COLO668 (cell line): ENCODE measurements around the gene DLG2.

Source experiments
- DNase-seq: peaks from one replicate; lab custom pipeline; 2025; ENCODE audit not compliant: unreplicated experiment; lab: John Stamatoyannopoulos, UW

Gene DLG2

DNA sequence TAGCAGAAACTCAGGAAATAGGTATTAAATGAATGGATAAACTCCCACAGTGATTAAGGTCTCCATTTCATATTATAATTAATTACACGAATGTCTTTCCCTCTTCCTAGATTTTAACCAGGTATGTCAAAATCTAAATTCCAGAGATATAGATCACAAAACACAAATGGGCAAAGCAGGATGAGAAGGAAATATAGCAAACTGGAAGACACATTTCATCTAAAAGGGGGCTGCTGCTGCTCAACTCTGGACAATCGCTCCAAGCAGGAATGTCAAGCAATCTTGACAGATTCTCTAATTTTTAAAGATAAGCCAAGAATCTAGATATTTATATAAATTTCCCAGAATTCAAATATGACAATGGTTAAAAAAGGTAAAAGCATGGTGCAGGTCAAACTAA lies 1786.8 kb downstream of the DLG2 start:
- DNase-seq = no peak

DNA sequence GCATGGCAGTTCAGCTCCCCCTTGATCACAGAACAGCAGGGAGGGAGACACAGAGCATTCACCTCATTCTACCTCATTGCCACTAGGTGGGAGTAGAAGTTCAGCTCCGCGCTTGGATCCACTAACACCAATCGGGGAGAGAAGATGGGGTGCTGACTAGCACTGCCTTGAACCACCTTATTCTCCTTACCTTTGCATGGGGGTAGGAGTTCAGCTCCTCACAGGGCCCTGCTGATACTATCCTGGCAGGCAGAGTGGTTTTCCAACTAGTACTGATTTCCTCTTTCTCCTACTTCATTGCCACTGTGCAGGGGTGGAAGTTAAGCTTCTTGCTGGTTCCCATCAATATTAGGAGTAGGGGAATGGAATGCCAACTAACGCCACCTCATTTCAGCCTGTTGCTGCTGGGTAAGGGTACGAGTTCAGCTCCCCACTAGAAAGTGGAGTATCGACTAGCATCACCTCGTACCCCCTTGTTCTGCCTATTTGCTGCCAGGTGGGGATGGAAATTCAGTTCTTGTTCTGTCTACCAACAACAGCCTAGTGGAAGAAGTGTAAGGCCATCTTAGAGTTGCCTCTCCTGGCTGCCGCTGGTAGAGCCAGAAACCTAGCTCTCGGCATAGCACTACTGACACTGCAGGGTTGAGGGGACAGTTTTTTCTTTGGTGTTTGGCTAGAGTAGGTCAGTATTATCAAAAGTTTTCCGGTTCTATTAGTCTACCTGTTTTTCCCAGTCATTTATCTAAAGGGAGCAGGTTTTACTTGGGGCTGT lies 1790.1 kb downstream of the DLG2 start:
- DNase-seq = peak; percentile 2

DNA sequence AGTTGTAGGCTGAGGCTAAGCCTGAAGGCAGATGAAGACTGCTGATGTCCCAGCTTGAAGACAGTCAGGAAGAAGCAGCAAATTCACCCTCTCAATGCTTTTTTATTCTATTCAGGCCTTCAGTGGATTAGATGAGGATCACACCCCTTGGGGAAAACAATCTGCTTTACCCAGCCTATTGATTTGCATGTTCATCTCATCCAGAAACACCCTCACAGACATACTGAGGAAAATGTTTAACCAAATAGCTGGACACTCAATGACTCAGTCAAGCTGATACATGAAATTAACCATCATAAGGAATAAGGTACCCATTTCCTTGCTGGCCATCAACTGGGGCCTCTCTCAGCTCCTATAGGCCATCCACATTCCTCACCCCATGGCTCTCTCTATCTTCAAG lies 1791.1 kb downstream of the DLG2 start:
- DNase-seq = no peak

DNA sequence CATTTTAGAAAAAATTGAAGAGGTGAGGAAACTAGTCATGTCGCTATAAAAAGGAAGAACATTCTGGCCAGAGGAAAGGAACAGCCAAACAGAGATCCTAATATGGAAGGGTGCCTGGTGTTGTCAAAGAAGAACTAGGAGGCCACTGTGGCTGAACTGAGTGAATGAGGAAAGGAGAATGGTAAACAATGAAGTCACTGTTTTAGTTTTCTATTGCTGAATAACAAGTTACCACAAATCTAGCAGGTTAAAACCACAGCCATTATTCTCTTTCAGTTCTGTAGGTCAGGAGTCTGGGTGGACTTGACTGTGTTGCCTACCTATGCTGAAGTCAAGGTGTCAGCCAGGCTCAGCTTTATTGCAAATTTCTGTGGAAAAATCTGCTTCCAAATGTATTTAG lies 1791.7 kb downstream of the DLG2 start:
- DNase-seq = no peak

DNA sequence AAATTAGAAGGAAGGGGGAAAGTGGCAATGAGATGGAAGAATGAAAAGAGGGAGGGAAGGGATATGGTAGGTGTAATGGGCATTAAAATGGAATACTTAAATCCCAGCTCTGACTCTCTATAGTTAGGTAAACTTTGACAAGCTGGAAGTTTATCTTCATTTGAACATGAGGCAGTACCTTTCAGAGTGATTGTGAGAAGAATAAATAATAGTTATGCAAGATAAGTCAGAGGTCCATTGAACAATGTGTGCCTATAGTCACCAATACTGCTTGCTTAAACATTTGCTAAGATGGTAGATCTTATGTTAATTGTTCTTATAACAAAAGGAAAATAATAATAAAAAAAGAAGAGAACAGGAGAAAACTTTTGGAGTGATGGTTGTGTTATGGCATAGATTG lies 1795.2 kb downstream of the DLG2 start:
- DNase-seq = no peak

DNA sequence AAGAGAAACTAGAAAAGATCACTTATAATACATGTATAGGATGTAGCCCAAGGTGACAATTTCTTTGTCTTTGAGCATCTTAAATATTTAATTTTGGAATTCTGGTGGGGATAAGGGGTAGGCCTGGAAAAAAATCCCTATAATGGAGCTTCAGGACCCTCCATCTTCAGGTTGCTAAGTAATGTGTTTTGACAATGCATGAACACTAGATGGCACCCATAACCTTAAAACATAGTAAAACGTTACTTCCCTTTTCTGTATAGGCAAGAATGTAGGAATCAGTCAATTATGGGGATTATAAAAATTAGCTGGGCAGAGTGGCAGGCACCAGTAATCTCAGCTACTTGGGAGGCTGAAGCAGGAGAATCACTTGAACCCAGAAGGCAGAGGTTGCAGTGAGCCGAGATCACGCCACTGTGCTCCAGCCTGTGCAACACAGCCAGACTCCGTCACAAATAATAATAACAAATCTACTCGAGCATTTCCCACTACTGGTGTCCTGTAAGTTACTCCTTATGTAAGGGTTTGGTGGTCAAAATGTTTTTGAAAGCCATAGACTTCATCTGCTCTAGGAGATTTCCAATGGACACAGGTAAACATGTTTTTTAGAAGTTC lies 1799.1 kb downstream of the DLG2 start:
- DNase-seq = no peak

DNA sequence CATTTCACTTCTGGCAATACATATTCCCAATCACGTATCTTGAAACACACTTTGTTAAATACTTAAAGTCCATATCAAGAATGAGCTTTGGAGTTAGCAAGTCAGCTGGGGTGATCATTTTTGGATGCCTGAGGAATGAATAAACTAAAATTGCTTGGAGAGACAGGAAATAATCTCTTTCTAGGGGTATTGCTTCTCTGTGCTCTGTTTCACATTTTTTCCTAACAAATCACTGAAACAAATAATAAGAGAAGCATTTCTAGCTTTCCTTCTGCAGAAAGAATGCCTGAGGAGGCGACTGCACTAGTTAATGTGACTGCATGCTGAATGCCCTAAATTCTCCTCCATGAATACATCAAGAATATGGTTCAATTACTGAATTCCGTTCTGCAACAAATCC lies 1799.6 kb downstream of the DLG2 start:
- DNase-seq = no peak

DNA sequence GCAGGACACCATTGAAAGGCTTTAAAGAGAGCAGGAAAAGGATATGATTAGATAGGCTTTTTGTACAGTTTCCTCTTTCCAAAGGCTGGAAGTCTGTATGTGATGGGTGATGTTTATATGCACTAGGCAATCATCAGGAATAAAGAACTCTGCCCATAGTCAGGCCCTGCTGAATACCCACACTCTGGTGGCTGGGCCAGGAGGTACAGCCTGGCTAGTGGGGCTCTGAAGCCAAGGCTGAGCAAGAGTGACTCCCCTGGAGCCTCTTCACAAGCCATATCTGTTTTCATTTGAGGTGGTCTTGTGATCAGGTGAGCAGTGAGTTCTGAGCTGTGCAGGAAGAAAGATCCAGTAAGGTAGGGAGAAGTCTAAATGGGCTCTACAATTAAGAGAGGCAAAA lies 1801.1 kb downstream of the DLG2 start:
- no peak for DNase-seq

DNA sequence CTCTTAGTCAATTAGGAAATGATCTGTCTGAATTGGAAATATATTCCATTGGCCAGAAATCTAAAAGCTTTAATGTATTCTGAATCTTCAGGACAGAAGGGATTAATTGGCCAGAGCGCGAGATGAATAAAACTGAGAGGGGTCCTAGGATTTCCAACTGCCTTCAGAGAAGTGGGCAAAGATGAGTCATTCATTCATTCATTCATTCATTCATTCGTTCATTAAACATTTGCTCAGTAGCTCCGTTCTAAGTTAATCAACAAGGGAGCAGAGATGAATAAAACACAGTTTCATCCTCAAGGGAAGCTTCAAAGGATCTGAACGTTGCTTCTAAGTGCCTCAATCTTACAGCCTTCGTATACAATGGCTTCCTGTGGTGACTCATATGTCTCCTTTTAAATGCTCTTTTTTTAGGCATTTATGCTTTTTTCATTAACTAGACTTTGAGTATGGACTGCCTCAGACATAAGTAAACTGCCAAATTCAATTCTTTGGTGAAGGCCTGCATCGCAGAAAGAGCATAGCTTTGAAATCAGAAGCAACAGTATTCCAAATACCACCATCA lies 1803.6 kb downstream of the DLG2 start:
- no peak for DNase-seq

DNA sequence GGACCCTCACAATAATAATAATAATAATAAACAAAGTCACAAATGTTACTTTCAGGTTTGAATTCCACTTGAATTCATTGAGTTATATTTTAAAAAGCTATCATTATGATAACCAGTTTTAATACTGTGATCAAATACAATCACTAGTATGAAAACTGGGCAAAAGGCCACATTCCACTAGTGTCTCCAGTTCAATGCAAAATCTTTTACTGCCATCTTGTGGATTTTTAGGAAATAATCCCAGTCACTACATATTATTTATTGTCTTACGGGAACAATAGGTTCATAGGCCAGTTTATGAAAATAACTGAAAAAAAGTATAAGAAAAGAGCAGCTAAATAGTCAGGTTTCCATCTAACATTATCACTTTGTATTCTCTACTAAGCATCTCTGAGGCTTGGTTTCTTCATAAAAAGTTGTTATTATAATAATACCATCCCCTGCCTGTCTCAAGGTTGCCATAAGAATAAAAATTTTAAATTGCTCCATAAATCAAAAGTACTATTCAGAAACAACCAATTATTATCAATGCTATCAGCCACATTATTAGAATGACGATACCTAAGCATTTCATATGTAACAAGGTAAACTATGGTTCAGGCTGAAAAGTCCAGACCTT lies 1807.1 kb downstream of the DLG2 start:
- no peak for DNase-seq

DNA sequence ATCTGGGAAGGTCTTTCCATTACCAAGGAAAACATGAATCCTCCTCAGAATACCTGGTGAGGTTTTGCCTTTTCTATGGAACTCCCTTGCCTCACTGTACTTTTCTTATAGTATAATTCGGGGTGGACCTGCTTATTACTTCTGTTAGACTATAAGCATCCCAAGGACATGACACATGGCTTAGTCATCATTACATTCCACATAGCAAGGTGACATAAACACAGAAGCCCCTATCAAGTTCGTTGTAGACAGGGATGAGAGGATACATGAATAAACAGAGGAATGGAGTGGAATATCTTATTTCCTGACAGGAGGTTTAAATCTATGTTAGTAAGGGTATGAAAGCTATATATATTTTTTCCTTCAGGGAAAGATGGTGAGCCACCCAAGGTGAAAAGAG lies 1808.8 kb downstream of the DLG2 start:
- no peak for DNase-seq

DNA sequence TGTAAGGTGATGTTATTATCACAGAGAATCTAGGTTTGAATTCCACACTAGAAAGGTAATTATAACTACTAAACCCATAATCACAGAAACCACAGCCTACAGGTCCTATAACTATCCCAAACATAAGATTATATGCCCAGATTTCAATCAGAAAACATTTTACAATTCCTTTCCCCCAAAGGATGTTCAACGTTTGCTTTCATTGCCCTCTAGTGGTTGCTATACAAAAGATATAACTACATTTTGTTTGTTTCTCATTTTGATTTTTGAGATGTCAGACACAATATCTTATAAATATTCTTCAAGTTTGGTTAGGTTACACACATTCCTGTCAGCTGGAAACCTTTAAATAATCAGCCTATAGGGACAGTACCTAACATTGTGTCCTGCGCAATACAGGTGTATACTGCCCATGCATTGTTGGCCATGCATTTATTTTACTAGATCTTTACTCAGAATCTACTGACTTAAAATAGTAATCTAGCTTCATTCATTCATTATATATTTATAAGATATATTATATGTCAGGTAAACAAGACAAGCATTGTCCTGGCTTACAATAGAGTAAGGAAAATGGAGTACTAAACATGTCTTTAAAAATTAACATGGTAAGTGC lies 1810.5 kb downstream of the DLG2 start:
- no peak for DNase-seq

DNA sequence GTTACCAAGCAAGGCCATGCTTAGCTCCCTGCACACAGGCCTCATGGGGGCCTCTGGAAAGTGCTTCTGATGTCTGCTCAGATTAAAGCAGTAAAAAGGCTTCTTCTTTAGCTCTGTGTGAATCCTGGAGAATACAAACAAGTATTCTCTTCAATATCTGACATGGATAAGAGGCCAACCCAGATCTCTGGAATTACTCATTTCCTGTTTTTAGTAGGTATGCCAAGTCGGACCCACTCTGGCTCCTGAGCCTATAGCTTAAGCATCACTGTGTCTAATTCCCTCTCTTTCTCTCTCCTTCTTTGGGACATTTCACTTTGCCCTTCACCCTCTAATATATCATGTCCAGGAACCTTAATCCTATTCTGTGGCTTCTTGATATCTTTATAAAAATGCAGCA lies 1811.4 kb downstream of the DLG2 start:
- DNase-seq = no peak

DNA sequence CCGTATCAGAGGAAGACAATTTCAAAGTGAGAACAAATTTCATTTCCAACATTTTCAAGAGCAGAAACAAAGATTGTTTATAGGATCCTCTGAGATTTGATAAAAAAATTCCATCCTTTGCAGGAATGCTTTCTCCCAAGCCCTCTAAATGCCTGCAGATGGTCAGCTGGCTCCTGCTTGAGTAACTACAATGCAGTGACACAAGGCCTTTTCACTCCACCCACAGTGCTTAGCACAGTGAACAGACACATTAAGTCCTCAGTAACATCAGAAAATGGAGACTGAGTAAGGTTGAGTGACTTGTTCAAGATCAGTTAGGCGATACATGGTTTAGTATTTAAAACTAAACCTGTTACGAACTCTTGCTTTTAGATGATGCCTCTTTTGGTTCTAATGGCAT lies 1813.8 kb downstream of the DLG2 start:
- no peak for DNase-seq

DNA sequence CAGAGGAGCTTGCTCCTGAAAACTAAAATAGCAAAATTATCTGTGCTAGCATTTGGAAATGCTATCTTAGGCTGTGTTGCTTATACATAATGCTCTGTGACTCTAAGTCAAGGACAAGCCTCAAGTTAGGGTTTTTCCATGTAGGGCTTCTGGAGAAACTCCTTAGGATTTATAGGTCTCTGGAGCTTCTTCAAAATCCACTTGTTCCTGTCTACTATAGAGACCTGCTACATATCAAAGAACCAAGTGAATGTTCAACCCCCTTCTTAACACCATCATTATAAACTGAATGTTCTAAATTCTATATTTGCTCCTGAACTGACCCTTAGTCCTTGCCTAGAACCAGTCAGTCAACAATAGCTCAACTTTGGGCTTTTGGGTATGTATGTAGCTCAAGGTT lies 1817.9 kb downstream of the DLG2 start:
- no peak for DNase-seq

DNA sequence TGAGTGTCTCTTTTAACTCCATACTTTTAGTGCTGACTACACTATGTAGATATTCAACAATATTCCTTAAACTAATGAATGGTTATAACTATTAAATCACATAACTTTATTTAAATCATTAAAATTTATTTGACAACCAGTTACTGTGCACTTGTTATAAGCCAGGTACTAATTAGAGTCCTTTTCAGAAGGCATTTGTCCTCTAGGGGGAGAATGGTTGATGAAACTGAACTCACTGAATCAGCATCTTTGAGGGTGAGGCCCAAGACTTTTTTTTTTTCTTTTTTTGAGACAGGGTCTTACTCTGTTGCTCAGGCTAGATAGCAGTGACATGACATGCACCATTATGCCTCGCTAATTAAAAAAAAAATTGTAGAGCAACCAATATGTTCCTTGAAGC lies 1825.3 kb downstream of the DLG2 start:
- no peak for DNase-seq

DNA sequence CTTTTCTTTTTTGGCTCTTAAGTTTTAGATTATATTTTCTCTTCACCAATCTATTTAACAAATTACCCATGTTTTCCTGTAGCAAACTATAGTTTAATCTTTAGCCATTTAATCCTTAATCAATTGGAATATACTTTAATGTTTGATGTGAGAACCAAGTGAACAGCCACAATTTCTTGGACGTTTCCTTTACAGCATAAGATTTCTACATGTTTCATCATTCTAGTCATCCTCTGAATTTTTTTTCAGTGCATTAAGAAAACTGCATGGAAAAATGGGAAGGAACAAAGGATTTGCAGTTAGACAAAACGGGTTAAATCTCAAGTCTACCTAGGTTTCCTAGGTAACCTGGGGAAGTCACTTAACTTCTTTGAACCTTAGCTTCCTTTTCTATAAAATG lies 1833.8 kb downstream of the DLG2 start:
- DNase-seq = no peak

DNA sequence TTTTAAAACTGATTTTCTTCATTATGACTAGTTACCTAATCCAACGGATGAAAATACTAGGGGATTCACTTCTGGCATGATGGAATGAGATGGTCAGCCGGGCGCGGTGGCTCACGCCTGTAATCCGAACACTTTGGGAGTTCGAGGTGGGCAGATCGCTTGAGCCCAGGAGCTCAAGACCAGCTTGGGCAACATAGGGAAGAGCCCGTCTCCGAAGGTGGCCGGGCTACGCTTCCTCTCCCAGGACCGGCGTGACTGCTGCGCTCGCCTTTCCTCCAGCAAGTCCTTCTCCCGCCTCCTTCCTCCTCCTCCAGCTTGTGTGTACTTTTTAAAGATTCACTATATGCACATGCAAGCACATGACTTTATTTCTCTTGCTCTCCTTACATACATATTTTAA lies 1835.6 kb downstream of the DLG2 start:
- DNase-seq = no peak

DNA sequence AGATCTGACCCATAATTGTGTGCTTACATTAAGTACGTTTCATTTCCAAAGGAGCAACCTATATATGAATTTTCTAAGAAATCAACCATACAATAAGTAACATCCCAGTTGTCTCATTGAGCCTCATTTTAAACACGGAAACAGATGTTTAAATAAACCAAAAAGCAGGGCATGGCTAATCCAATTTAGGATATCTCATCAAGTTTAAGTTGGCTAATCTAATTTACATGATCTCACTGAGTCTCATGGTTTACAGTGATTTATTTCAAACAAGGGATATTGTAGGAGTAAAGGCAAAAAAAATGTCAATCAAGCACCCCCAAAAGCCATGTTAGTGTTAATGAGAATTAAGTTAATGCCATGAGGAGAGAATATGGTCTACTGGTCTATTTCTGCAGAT lies 1841.2 kb downstream of the DLG2 start:
- DNase-seq = no peak

DNA sequence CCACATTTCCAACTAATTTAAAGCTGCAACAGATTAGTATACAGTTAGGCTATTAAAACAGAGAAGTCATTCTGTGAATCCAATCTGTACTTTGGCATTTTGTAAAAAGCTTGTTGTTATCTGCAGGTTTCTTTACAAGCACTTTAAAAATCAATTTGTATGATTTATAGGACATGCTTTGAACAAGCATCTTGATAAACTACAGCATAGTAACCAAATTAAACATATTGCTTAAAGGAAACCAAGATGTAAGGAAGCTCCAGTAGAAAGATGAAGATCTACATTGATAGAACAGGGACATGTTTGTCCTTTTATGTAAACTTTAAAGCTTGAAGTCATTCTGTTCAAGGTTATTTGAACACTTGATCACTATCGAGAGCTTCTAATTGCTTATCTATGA lies 1842.7 kb downstream of the DLG2 start:
- DNase-seq = no peak

DNA sequence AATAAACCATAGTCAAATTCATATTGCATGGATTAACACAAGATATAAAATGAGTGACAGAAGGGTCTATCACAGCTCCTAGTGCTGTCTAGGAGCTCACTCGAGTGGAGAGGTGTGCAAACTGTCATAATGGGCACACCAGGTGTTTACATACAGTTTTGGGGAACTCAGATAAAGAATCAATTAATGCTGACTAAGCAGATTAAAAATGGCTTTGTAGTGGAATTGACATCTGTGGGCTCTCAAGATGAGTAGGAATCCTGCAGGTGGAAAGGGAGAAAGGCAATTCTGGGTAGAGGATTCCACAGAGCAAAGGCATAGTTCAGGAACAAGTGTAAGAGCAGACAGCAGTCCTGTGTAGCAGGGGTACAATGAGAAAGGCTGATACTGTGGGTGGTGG lies 1844.8 kb downstream of the DLG2 start:
- no peak for DNase-seq

DNA sequence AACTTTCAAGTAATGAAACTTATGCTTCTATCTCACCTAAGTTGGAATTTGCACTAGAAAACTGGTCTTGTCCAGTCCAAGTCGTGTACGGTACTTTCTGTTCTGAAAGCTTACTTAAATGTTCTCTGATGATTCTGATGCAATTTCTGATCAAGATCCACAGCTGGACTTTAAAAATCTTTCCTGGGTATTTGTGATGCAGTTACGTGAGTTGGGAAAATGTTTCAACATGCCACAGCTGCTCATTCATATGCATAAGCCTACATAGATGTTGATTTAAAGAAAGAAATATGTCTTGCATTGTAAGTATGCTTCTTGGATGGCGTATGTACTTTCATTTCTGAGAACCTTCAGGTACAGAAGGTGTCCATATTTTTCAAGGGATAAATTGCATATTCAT lies 1847.3 kb downstream of the DLG2 start:
- no peak for DNase-seq
